GM12878 (cell line): Measurements from ENCODE around the gene PPP2R2D. TPM values are rescaled to one million over a fixed set of nuclear protein-coding genes. Genes with fewer than 3 reads are reported as not detected.

ENCODE experiments used
- ATAC-seq: fragments of 200-7000 bp; cut with Tn5 transposase; 3 replicates; pipeline ENCODE4 v1.9.1; 2020; ENCODE audit warnings: mild to moderate bottlenecking, moderate library complexity
- BruUV-seq: library from RNA; stranded (reverse); fragments of 400-500 nt; replicated peaks from 2 replicates; lab custom pipeline; 2021; lab: Mats Ljungman, UMichigan
- CTCF ChIA-PET: fragments of 300-600 bp; sonication (Branson Sonifier 250); formaldehyde crosslinking; extraction: SDS; loops from one replicate; lab custom pipeline; 2021; ENCODE audit warnings: inconsistent platforms; lab: Yijun Ruan, JAX
- POLR2A ChIA-PET: fragments of 350-600 bp; formaldehyde crosslinking; extraction: SDS; loops from one replicate; lab custom pipeline; 2021; ENCODE audit warnings: inconsistent platforms; lab: Charles Lee
- RAD21 ChIA-PET: fragments of 300-600 bp; sonication (Branson Sonifier 250); formaldehyde crosslinking; loops from one replicate; lab custom pipeline; 2023; ENCODE audit warnings: antibody characterized with exemption; ENCODE audit not compliant: unreplicated experiment; lab: Charles Lee
- SMC1A ChIA-PET: fragments of 300-600 bp; sonication (Branson Sonifier 250); formaldehyde crosslinking; loops from one replicate; lab custom pipeline; 2023; ENCODE audit not compliant: unreplicated experiment, uncharacterized antibody; lab: Charles Lee
- DNase-seq: peaks from one replicate; pipeline ENCODE4 v3.0.0-alpha.2; 2011; ENCODE audit warnings: low read depth, low spot score
- FAIRE-seq: peaks from 3 replicates; lab custom pipeline; 2011; peaks lifted over from hg19 to GRCh38; lab: Jason Lieb, UNC
- H2AFZ ChIP-seq: 2 replicates; pipeline ENCODE4 v1.6.0; 2011; ENCODE audit warnings: low read depth, low read length, control low read depth; ENCODE audit not compliant: control insufficient read depth
- H3K27ac ChIP-seq: 2 replicates; pipeline ENCODE4 v1.5.1; 2011; ENCODE audit warnings: control low read depth; ENCODE audit not compliant: control insufficient read depth, insufficient read depth
- H3K27me3 ChIP-seq, 2 experiments: replicated peaks in 1 of 2; 2 replicates each; pipeline versions ENCODE4 v1.6.0 to v1.6.1; 2011; ENCODE audit warnings: low read length in 1 of 2; ENCODE audit not compliant: control insufficient read depth in 2 of 2, insufficient read depth in 2 of 2
- H3K36me3 ChIP-seq, 2 experiments: 2 replicates each; pipeline ENCODE4 v1.5.1; 2011; ENCODE audit warnings: low read length in 1 of 2; ENCODE audit not compliant: control insufficient read depth in 2 of 2, insufficient read depth in 2 of 2
- H3K4me1 ChIP-seq: 2 replicates; pipeline ENCODE4 v1.6.1; 2011; ENCODE audit warnings: mild to moderate bottlenecking, low read length, moderate library complexity, mixed read lengths; ENCODE audit not compliant: control insufficient read depth, insufficient read depth
- H3K4me2 ChIP-seq: 2 replicates; pipeline ENCODE4 v1.6.0; 2011; ENCODE audit warnings: control low read depth; ENCODE audit not compliant: control insufficient read depth, insufficient read depth
- H3K4me3 ChIP-seq: fragments of 200-600 bp; sonication (generic); 2 replicates; pipeline ENCODE4 v1.5.1; 2016
- H3K79me2 ChIP-seq: 2 replicates; pipeline ENCODE4 v1.6.0; 2011; ENCODE audit warnings: low read length; ENCODE audit not compliant: control insufficient read depth, insufficient read depth
- H3K9ac ChIP-seq: 2 replicates; pipeline ENCODE4 v1.8.0; 2011; ENCODE audit warnings: low read length, control low read depth, mixed read lengths; ENCODE audit not compliant: control insufficient read depth, insufficient read depth
- H3K9me3 ChIP-seq: replicated peaks from 3 replicates; pipeline ENCODE4 v1.5.1; 2011; ENCODE audit warnings: mild to moderate bottlenecking, low read length; ENCODE audit not compliant: control insufficient read depth, insufficient read depth
- H4K20me1 ChIP-seq: 2 replicates; pipeline ENCODE4 v1.6.0; 2011; ENCODE audit not compliant: control insufficient read depth, insufficient read depth
- BRCA1 ChIP-seq: IDR thresholded peaks from 2 replicates; pipeline ENCODE4 v1.6.1; 2011; ENCODE audit warnings: low read depth, low read length, improper control_type of control experiment
- CTCF ChIP-seq, 3 experiments: IDR thresholded peaks in 2 of 3; conservative IDR thresholded peaks in 1 of 3; 2 replicates each; pipeline ENCODE4 v1.5.1; 2011; ENCODE audit warnings: low read depth in 3 of 3, low read length in 3 of 3, mild to moderate bottlenecking in 3 of 3, control low read depth in 2 of 3, moderate library complexity in 2 of 3, inconsistent platforms in 1 of 3, mixed read lengths in 1 of 3; ENCODE audit not compliant: control insufficient read depth in 2 of 3, insufficient read depth in 1 of 3; ENCODE audit errors: extremely low read depth in 1 of 3
- ETV6 ChIP-seq, 2 experiments: fragments of 450-650 bp in 1 of 2; IDR thresholded peaks in 1 of 2; conservative IDR thresholded peaks in 1 of 2; 2 replicates each; pipeline ENCODE4 v1.6.1; 2014; ENCODE audit warnings: antibody characterized with exemption in 1 of 2, borderline replicate concordance in 1 of 2, low read depth in 1 of 2, mild to moderate bottlenecking in 1 of 2, moderate library complexity in 1 of 2
- NR2F1 ChIP-seq: fragments of 450-650 bp; conservative IDR thresholded peaks from 2 replicates; pipeline ENCODE4 v1.6.1; 2017; ENCODE audit warnings: mild to moderate bottlenecking
- PML ChIP-seq: IDR thresholded peaks from 2 replicates; pipeline ENCODE4 v1.6.1; 2012; ENCODE audit warnings: low read length, inconsistent platforms
- POLR2AphosphoS5 ChIP-seq: IDR thresholded peaks from 2 replicates; pipeline ENCODE4 v1.6.1; 2011; ENCODE audit warnings: mild to moderate bottlenecking, low read length, inconsistent platforms
- POU2F2 ChIP-seq: IDR thresholded peaks from 3 replicates; pipeline ENCODE4 v1.6.1; 2011; ENCODE audit warnings: low read depth, mild to moderate bottlenecking, low read length, borderline replicate concordance
- RBBP5 ChIP-seq: fragments of 200-600 bp; sonication (generic); conservative IDR thresholded peaks from 2 replicates; pipeline ENCODE4 v1.6.1; 2016
- RFX5 ChIP-seq: IDR thresholded peaks from 2 replicates; pipeline ENCODE4 v1.6.1; 2011; ENCODE audit warnings: low read depth, low read length, improper control_type of control experiment
- SMARCA5 ChIP-seq: fragments of 450-650 bp; IDR thresholded peaks from 2 replicates; pipeline ENCODE4 v1.6.1; 2017; ENCODE audit warnings: mild to moderate bottlenecking
- STAT1 ChIP-seq: fragments of 450-650 bp; conservative IDR thresholded peaks from 2 replicates; pipeline ENCODE4 v1.6.1; 2014; ENCODE audit warnings: antibody characterized with exemption, mild to moderate bottlenecking
- WGBS: methylation state at CpG from one replicate; pipeline ENCODE4 v1.1.6; 2016; ENCODE audit warnings: low lambda C conversion rate; ENCODE audit not compliant: insufficient replicate concordance, insufficient coverage; ENCODE audit errors: missing lambda C conversion rate; 5-methylcytosine and 5-hydroxymethylcytosine counted together
- in situ Hi-C: fragments of 300-500 bp; cut with MboI; formaldehyde crosslinking; loops from 9 replicates; pipeline ENCODE4 v1.14.3; 2018; ENCODE audit warnings: mixed read lengths
- intact Hi-C: fragments of 100-400 bp; cut with micrococcal nuclease; formaldehyde crosslinking; loops from one replicate; pipeline ENCODE4 v1.14.2; 2022; ENCODE audit not compliant: unreplicated experiment
- polyA plus RNA-seq, 11 experiments: library from polyadenylated mRNA; depleted of rRNA in 4 of 11; unstranded in 6 of 11; stranded (reverse) in 5 of 11; fragments of >200 nt; fragmentation: Nextera tagmentation in 4 of 11; fragmentation: Illumina TruSeq in 1 of 11; extraction: Ambion mirVana in 4 of 11; extraction: Trizol in 1 of 11; gene quantifications; 1 replicate in 1 of 11; 2 replicates in 10 of 11; pipeline versions ENCODE4 v1.2.1 to v1.2.3, GENCODE V29; 2011 to 2016; ENCODE audit warnings: inconsistent platforms in 2 of 11, missing spikeins in 2 of 11, low read depth in 1 of 11
- total RNA-seq, 4 experiments: library from RNA; depleted of rRNA in 3 of 4; stranded (reverse); fragments of >200 nt in 3 of 4; fragmentation: Illumina TruSeq in 1 of 4; extraction: Trizol in 1 of 4; gene quantifications; 2 replicates each; pipeline versions ENCODE4 v1.2.1 to v1.2.3, GENCODE V29; 2013 to 2021

Gene PPP2R2D
- total and polyA plus RNA-seq, 10 of the 15 experiments (the other 5 are each of a cell fraction or from before 2014, with no cell fraction given), result 2.8 to 41.9 (median 21.8) TPM

- no peak for DNase-seq
- no peaks in the 10 kb centered on the region for H3K4me1 ChIP-seq
- FAIRE-seq, result no peak
- no peak overlapping the region for H2AFZ ChIP-seq
- no TSS peak for BruUV-seq
- no peaks in the 10 kb centered on the region for H3K79me2 ChIP-seq
- no peaks in the 10 kb centered on the region for H4K20me1 ChIP-seq
- H3K27ac ChIP-seq, result no peak overlapping the region
- TF ChIP-seq POLR2AphosphoS5 (no peak), PML (no peak), RBBP5 (no peak), BRCA1 (no peak), STAT1 (no peak), NR2F1 (no peak), RFX5 (no peak), POU2F2 (no peak), ETV6 (conservative IDR thresholded peaks at IDR 0.05 in 1 of 2, IDR thresholded peaks at IDR 0.05 in 1 of 2; ENCODE audit: borderline replicate concordance in 1 of 2, low read depth in 1 of 2) (no peak), CTCF (IDR thresholded peaks at IDR 0.05 in 2 of 3, conservative IDR thresholded peaks at IDR 0.05 in 1 of 3; ENCODE audit: control insufficient read depth in 2 of 3, extremely low read depth in 1 of 3, insufficient read depth in 1 of 3, low read depth in 3 of 3, low read length in 3 of 3) (no peak), SMARCA5 (no peak)
- in situ Hi-C loops (no loop called here), intact Hi-C loops (no loop called here)
- WGBS, result 97% methylated on average over 14 of the region's 14 CpGs
- H3K9ac ChIP-seq, result no peak overlapping the region
- ChIA-PET RAD21 (no interaction called here), POLR2A (no interaction called here), SMC1A (interaction anchor here (0.7 kb wide), 1 partner anchor 821 kb away, joined by 3 read pairs; no protein-coding TSS in a partner anchor), CTCF (interaction anchor here (1.2 kb wide), 1 partner anchor 61 kb away, joined by 3 read pairs; no protein-coding TSS in a partner anchor)
- H3K4me2 ChIP-seq, result no peak overlapping the region
- no peaks in the 10 kb centered on the region for H3K27me3 ChIP-seq
- ATAC-seq, result no peak
- H3K4me3 ChIP-seq, result no peak overlapping the region
- peaks cover 29 to 34% of the 10 kb centered on the region in 2 experiments for H3K36me3 ChIP-seq
- H3K9me3 ChIP-seq, result no peaks in the 10 kb centered on the region
These were observed 46.1 kb downstream of the PPP2R2D start for GRCh38 chr10:131946880-131947279.
